ENCODE measurements around the gene SLC38A2. TPM values are rescaled to one million over a fixed set of nuclear protein-coding genes. Genes with fewer than 3 reads are reported as not detected.

Gene SLC38A2
- total and polyA plus RNA-seq, 2 of the 4 experiments (the other 2 are of a cell fraction), result 313 to 881 TPM

DNA sequence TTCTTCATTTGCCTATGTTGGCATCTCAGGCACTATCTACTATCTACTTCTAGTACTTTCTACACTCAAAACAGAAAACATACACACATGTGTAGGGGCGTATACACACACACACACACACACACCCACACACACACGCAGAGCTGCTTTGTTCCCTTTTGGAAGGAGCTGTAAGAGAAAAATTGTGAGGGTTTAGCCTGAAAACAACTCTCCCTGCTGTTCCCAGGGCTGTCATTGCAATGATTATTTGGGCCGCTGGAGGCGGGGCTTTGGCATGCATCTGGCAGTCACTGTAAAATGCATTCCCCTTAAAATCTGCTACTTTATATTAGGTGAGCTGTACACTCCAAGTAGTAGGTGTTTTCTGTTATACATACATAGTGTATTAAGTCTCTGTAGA, 29.1 kb upstream of the SLC38A2 start:
- H3K4me2 ChIP-seq (ENCODE audit: low read depth, low read length), result peak overlapping the region; percentile 35; the same call in 1 of the 2 replicates
- no peak overlapping the region for H3K4me3 ChIP-seq (ENCODE audit: insufficient read depth, low read depth, low read length)
- H4K5ac ChIP-seq (ENCODE audit: low read depth, low read length), result peak overlapping the region; percentile 85
- H3K56ac ChIP-seq (ENCODE audit: extremely low read depth, insufficient read depth, low read length), result peak overlapping the region; percentile 85; the same call in 1 of the 2 replicates
- in situ Hi-C loops (cut with MboI; ENCODE audit: low sequenced_read_pairs) (no loop called here), dilution Hi-C loops (cut with HindIII; ENCODE audit: low sequenced_read_pairs, unreplicated experiment) (no loop called here), intact Hi-C loops (cut with micrococcal nuclease) (loop anchor here (5.0 kb wide), 1 partner anchor 71 kb away; no protein-coding TSS in a partner anchor)
- no peaks in the 10 kb centered on the region for H4K20me1 ChIP-seq (ENCODE audit: insufficient read depth, low read length)
- peak overlapping the region; percentile 47 for H2AK9ac ChIP-seq (replicated peaks; ENCODE audit: low read depth, low read length, poor library complexity)
- peaks cover 20% of the 10 kb centered on the region for H3K4me1 ChIP-seq (ENCODE audit: control insufficient read depth, insufficient read depth, low read length)
- peak overlapping the region; percentile 82; the same call in 2 of the 3 replicates for H2BK15ac ChIP-seq (ENCODE audit: low read depth, low read length)
- H2AK5ac ChIP-seq (ENCODE audit: low read depth, low read length), result peak overlapping the region; percentile 98
- peak overlapping the region; percentile 95 for H3K14ac ChIP-seq (replicated peaks; ENCODE audit: low read depth, low read length)
- H3K9ac ChIP-seq (ENCODE audit: low read depth, low read length), result peak overlapping the region; percentile 66
- H2BK20ac ChIP-seq (ENCODE audit: low read depth, low read length), result peak overlapping the region; percentile 94
- ChIA-PET CTCF (interaction anchor here (1.1 to 1.7 kb wide), 3 partner anchors 10 to 69 kb away, joined by 3 to 6 read pairs (median 4); no protein-coding TSS in a partner anchor), POLR2A (ENCODE audit: unreplicated experiment) (interaction anchor here (1.0 kb wide), 1 partner anchor 11 kb away, joined by 3 read pairs; no protein-coding TSS in a partner anchor)
- no peaks in the 10 kb centered on the region for H3K9me3 ChIP-seq (ENCODE audit: control insufficient read depth, insufficient read depth, low read length)
- H4K91ac ChIP-seq (ENCODE audit: insufficient read depth, low read depth, low read length), result peak overlapping the region; percentile 92
- H2AFZ ChIP-seq (replicated peaks; ENCODE audit: low read length, poor library complexity), result peak overlapping the region; percentile 68
- peaks cover 19% of the 10 kb centered on the region for H3K9me1 ChIP-seq (ENCODE audit: insufficient read depth, low read length)
- no peak for TF ChIP-seq RCOR1 (IDR thresholded peaks at IDR 0.05; ENCODE audit: insufficient replicate concordance, low read length)
- TF ChIP-seq RAD21 (IDR thresholded peaks at IDR 0.05; ENCODE audit: low read length), result peak; percentile 23; the same call in 1 of the 2 replicates
- TF ChIP-seq SMC3 (IDR thresholded peaks at IDR 0.05; ENCODE audit: low read depth, low read length), result no peak; the same call in 1 of the 2 replicates
- no peak for TF ChIP-seq POLR2A (IDR thresholded peaks at IDR 0.05; ENCODE audit: low read depth, low read length)
- TF ChIP-seq, protein P1, sequence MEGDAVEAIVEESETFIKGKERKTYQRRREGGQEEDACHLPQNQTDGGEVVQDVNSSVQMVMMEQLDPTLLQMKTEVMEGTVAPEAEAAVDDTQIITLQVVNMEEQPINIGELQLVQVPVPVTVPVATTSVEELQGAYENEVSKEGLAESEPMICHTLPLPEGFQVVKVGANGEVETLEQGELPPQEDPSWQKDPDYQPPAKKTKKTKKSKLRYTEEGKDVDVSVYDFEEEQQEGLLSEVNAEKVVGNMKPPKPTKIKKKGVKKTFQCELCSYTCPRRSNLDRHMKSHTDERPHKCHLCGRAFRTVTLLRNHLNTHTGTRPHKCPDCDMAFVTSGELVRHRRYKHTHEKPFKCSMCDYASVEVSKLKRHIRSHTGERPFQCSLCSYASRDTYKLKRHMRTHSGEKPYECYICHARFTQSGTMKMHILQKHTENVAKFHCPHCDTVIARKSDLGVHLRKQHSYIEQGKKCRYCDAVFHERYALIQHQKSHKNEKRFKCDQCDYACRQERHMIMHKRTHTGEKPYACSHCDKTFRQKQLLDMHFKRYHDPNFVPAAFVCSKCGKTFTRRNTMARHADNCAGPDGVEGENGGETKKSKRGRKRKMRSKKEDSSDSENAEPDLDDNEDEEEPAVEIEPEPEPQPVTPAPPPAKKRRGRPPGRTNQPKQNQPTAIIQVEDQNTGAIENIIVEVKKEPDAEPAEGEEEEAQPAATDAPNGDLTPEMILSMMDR (conservative IDR thresholded peaks at IDR 0.05; ENCODE audit: low read depth, low read length), result peak; percentile 30
- peak overlapping the region; percentile 90 for H3K27ac ChIP-seq (ENCODE audit: insufficient read depth, low read length)
- H3K23ac ChIP-seq (ENCODE audit: low read depth, low read length), result peak overlapping the region; percentile 95
- H3K18ac ChIP-seq (ENCODE audit: low read depth, low read length), result peak overlapping the region; percentile 95
- H3K79me1 ChIP-seq (ENCODE audit: low read depth in 1 of 2, low read length in 2 of 2), result peaks cover 14 to 29% of the 10 kb centered on the region in 2 experiments; a peak in 3 of 4 replicates
- H3K4ac ChIP-seq (ENCODE audit: low read depth, low read length), result peak overlapping the region; percentile 93
- DNase-seq, result peak; percentile 58
- no peaks in the 10 kb centered on the region for H3K27me3 ChIP-seq (ENCODE audit: control insufficient read depth, insufficient read depth, low read length)
- BruUV-seq (replicated peaks), result no TSS peak
- ATAC-seq (ENCODE audit: low read depth), result peak; percentile 52
- H2BK120ac ChIP-seq (ENCODE audit: low read depth, low read length), result peak overlapping the region; percentile 97
- peak overlapping the region; percentile 81 to 85 for H4K8ac ChIP-seq (ENCODE audit: low read depth in 2 of 2, low read length in 2 of 2)
- peak overlapping the region; percentile 98 for H2BK5ac ChIP-seq (ENCODE audit: low read depth, low read length, poor library complexity, severe bottlenecking)
- no CpG with 5 or more reads among the region's 4 CpGs for WGBS, 2 experiments (ENCODE audit: extremely low coverage in 2 of 2, insufficient read length in 1 of 2)
- H3K36me3 ChIP-seq (ENCODE audit: control insufficient read depth, insufficient read depth, low read length), result no peaks in the 10 kb centered on the region

All from IMR-90 (cell line).